Prostate gland (tissue), 2 donors: Measurements from ENCODE around the gene KIAA0825.

Experiments
- CTCF ChIP-seq, 4 experiments: fragments of 200-600 bp in 2 of 4; fragments of 450-650 bp in 2 of 4; sonication (generic) in 2 of 4; IDR thresholded peaks; 1 replicate in 3 of 4; 2 replicates in 1 of 4; pipeline ENCODE4 v1.5.1; 2016 to 2019; ENCODE audit warnings: antibody characterized with exemption in 4 of 4, mild to moderate bottlenecking in 2 of 4, moderate library complexity in 2 of 4
- POLR2A ChIP-seq: fragments of 450-650 bp; IDR thresholded peaks from one replicate; pipeline ENCODE4 v1.6.1; 2016; ENCODE audit warnings: antibody characterized with exemption, mild to moderate bottlenecking
- POLR2AphosphoS5 ChIP-seq: sonication (generic); formaldehyde crosslinking; IDR thresholded peaks from one replicate; pipeline ENCODE4 v1.6.1; 2017; ENCODE audit warnings: antibody characterized with exemption

- TF ChIP-seq CTCF (IDR thresholded peaks at IDR 0.05) (no peak), POLR2A (no peak), POLR2AphosphoS5 (no peak)
These were observed 379.1 kb downstream of the KIAA0825 start for GRCh38 chr5:94239266-94239665.
